GM19351 (cell line): ENCODE data around the gene IL16.
"Not testable (repeated sequence)": the region's sequence is repeated elsewhere in the genome, so short reads cannot be mapped to it uniquely, and the experiment has no call there.

Experiments
- ATAC-seq: cut with Tn5 transposase; IDR thresholded peaks from one replicate; pipeline ENCODE4 v1.9.1; 2021; ENCODE audit warnings: mild to moderate bottlenecking, moderate library complexity; ENCODE audit not compliant: unreplicated experiment

Gene IL16

GRCh38 chr15:81199031-81199779 is 2.5 kb downstream of the IL16 start:
- ATAC-seq: no peak

GRCh38 chr15:81206018-81206417 is 9.3 kb downstream of the IL16 start:
- ATAC-seq: no peak

- ATAC-seq: not testable (repeated sequence)
Observed at GRCh38 chr15:81207987-81208386, 11.3 kb downstream of the IL16 start.

GRCh38 chr15:81209635-81210034 is 13.0 kb downstream of the IL16 start:
- no peak for ATAC-seq

- ATAC-seq: no peak
Observed at GRCh38 chr15:81211376-81211775, 14.7 kb downstream of the IL16 start.

- no peak for ATAC-seq
Observed at GRCh38 chr15:81213982-81214381, 17.3 kb downstream of the IL16 start.

GRCh38 chr15:81215531-81215930 is 18.9 kb downstream of the IL16 start:
- no peak for ATAC-seq

GRCh38 chr15:81215983-81216382 is 19.3 kb downstream of the IL16 start:
- no peak for ATAC-seq

- no peak for ATAC-seq
Observed at GRCh38 chr15:81216422-81216821, 19.7 kb downstream of the IL16 start.

- ATAC-seq: no peak
Observed at GRCh38 chr15:81221449-81221848, 24.8 kb downstream of the IL16 start.

- no peak for ATAC-seq
Observed at GRCh38 chr15:81222007-81222406, 25.3 kb downstream of the IL16 start.

GRCh38 chr15:81223346-81223971 is 26.8 kb downstream of the IL16 start:
- ATAC-seq: no peak

GRCh38 chr15:81224232-81224631 is 27.6 kb downstream of the IL16 start:
- no peak for ATAC-seq

- ATAC-seq: no peak
Observed at GRCh38 chr15:81225161-81225671, 28.5 kb downstream of the IL16 start.

GRCh38 chr15:81227716-81228115 is 31.0 kb downstream of the IL16 start:
- no peak for ATAC-seq

- no peak for ATAC-seq
Observed at GRCh38 chr15:81229586-81229985, 32.9 kb downstream of the IL16 start.

GRCh38 chr15:81235276-81236123 is 38.8 kb downstream of the IL16 start:
- ATAC-seq: no peak

GRCh38 chr15:81239190-81239589 is 42.5 kb downstream of the IL16 start:
- no peak for ATAC-seq

- no peak for ATAC-seq
Observed at GRCh38 chr15:81242778-81243177, 46.1 kb downstream of the IL16 start.

- no peak for ATAC-seq
Observed at GRCh38 chr15:81244306-81244705, 47.6 kb downstream of the IL16 start.

GRCh38 chr15:81253846-81254245 is 57.2 kb downstream of the IL16 start:
- ATAC-seq: no peak
